GM06990 (cell line): ENCODE results near the gene OR8G5.
"Not testable (repeated sequence)": the region's sequence is repeated elsewhere in the genome, so short reads cannot be mapped to it uniquely, and the experiment has no call there.

Experiments used
- DNase-seq: peaks from one replicate; pipeline ENCODE4 v3.0.0-alpha.2; 2011; ENCODE audit not compliant: insufficient read length; ENCODE audit errors: extremely low read depth
- H3K27me3 ChIP-seq: replicated peaks from 2 replicates; pipeline ENCODE4 v1.6.0; 2011; ENCODE audit warnings: low read length; ENCODE audit not compliant: control insufficient read depth, insufficient read depth
- H3K36me3 ChIP-seq: 2 replicates; pipeline ENCODE4 v1.5.1; 2011; ENCODE audit warnings: low read length; ENCODE audit not compliant: control insufficient read depth, insufficient read depth
- H3K4me3 ChIP-seq: replicated peaks from 2 replicates; pipeline ENCODE4 v1.5.1; 2011; ENCODE audit warnings: low read depth, mild to moderate bottlenecking, control low read depth, low read length
- TF ChIP-seq, protein P1 (sequence below): IDR thresholded peaks from 2 replicates; pipeline ENCODE4 v1.5.1; 2011; ENCODE audit warnings: low read length, control low read depth, mild to moderate bottlenecking, inconsistent platforms; ENCODE audit not compliant: insufficient read depth, poor library complexity, severe bottlenecking

Gene OR8G5

DNA sequence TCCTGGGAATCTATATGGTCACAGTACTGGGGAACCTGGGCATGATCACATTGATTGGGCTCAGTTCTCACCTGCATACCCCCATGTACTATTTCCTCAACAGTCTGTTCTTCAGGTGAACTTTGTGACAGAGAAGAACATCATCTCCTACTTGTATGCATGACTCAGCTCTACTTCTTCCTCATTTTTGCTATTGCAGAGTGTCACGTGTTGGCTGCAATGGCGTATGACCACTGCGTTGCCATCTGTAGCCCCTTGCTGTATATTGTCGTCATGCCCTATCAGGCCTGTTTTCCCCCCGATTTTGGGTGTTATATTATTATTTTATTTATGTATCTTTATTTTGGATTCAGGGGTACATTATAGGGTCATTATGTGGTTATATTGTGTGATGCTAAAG is 17.7 kb upstream of the OR8G5 start:
- no peak for DNase-seq
- Histone ChIP-seq H3K4me3 (no peak overlapping the region), H3K36me3 (no peaks in the 10 kb centered on the region), H3K27me3 (no peaks in the 10 kb centered on the region)
- TF ChIP-seq, protein P1, sequence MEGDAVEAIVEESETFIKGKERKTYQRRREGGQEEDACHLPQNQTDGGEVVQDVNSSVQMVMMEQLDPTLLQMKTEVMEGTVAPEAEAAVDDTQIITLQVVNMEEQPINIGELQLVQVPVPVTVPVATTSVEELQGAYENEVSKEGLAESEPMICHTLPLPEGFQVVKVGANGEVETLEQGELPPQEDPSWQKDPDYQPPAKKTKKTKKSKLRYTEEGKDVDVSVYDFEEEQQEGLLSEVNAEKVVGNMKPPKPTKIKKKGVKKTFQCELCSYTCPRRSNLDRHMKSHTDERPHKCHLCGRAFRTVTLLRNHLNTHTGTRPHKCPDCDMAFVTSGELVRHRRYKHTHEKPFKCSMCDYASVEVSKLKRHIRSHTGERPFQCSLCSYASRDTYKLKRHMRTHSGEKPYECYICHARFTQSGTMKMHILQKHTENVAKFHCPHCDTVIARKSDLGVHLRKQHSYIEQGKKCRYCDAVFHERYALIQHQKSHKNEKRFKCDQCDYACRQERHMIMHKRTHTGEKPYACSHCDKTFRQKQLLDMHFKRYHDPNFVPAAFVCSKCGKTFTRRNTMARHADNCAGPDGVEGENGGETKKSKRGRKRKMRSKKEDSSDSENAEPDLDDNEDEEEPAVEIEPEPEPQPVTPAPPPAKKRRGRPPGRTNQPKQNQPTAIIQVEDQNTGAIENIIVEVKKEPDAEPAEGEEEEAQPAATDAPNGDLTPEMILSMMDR, result no peak

DNA sequence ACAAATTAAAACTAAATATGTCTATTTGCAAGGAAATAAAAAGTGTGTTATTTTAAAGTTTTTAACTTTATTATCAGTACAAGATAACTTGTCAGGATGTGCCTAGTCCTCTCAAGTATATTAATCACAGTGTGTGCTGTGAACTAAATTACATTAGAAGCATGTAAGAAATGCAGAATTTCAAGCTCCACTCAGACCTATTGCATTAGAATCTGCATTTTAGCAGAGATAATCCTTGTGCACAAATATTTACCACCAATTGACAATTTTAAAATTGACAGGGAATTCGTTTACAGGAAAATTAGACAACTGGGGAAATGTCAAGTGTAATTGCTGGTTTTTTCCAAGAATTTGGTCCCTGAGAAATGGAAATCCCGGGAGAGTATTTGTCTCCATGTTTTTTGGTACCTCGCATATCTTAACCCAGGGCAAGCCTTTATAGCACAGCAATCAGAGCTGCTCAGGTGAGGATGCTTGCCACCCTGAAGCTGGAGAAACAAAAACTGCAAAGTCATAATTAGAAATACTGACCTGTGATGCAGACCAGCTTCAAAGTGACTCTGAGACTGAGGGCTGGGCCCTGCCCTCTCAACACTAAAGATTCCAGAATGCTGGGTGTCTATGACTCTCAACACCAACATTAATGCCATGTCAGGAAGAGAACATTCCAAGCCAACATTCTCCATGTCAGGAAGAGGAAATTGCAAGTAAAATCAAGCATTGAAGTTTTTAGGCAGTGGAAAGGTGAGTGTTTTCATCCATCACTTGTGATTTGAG is 15.4 kb upstream of the OR8G5 start, which contains the start of gene OR8G1:
Gene OR8G1, plus strand, starts transcription at position 475 of the 777 bp plus-strand sequence. CDS start 8,581 bp downstream, outside the sequence.
- DNase-seq, result no peak
- Histone ChIP-seq H3K4me3 (no peak within 1 kb of the TSS), H3K36me3 (no peaks in the 10 kb centered on the region), H3K27me3 (no peaks in the 10 kb centered on the region)
- TF ChIP-seq, protein P1, result no peak

DNA sequence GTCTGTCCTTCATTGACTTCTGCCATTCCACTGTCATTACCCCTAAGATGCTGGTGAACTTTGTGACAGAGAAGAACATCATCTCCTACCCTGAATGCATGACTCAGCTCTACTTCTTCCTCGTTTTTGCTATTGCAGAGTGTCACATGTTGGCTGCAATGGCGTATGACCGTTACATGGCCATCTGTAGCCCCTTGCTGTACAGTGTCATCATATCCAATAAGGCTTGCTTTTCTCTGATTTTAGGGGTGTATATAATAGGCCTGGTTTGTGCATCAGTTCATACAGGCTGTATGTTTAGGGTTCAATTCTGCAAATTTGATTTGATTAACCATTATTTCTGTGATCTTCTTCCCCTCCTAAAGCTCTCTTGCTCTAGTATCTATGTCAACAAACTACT is 6.3 kb upstream of the OR8G5 start:
- not testable (repeated sequence) for DNase-seq, H3K27me3 ChIP-seq

DNA sequence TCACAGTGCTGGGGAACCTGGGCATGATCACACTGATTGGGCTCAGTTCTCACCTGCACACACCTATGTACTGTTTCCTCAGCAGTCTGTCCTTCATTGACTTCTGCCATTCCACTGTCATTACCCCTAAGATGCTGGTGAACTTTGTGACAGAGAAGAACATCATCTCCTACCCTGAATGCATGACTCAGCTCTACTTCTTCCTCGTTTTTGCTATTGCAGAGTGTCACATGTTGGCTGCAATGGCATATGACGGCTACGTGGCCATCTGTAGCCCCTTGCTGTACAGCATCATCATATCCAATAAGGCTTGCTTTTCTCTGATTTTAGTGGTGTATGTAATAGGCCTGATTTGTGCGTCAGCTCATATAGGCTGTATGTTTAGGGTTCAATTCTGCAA is 8.9 kb downstream of the OR8G5 start:
- H3K36me3 ChIP-seq, result not testable (repeated sequence)

More for the DNA sequence above, 6.3 kb upstream of the OR8G5 start:
- not testable (repeated sequence) for H3K36me3 ChIP-seq, H3K4me3 ChIP-seq

DNA sequence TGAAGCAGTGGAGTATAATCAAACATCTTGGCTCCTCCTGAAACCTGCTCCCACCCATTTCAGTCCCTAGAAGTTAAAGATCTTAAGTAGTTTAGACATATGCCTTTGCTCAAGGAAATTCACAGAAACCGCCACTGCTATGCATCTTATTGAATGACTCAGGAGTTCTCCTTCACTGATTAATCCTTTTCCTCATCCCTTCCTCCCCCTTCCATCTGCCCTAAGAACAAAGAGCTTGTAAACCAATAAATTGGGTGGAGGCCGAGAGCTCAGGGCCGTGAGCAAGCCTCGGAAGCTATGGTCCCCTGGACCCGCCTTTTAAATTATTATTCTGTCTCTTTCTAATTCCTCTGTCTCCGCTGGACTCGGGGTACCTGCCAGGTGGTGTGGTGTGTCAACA is 14.7 kb downstream of the OR8G5 start:
- not testable (repeated sequence) for DNase-seq, H3K36me3 ChIP-seq, H3K27me3 ChIP-seq, H3K4me3 ChIP-seq

More for the DNA sequence above, 8.9 kb downstream of the OR8G5 start:
- not testable (repeated sequence) for H3K4me3 ChIP-seq, DNase-seq, H3K27me3 ChIP-seq

DNA sequence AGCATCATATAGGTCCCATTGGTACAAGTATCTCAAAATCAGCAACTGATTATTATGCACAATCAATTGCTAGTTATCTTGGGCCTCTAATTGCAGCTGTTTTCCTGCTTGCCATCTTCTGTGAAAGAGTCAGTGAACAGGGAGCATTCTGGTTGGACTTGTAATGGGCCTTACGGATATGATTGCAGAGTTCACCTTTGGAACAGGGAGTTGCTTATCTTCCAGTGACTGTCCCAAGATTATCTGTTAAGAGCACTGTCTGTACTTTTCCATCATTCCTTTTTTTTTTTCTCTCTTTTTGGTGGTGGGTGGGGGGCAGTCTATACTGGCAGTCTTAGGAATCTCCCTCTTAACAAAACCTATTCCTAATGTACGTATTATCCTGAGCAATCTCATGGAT is 17.8 kb downstream of the OR8G5 start:
- Histone ChIP-seq H3K4me3 (no peak overlapping the region), H3K36me3 (no peaks in the 10 kb centered on the region), H3K27me3 (no peaks in the 10 kb centered on the region; the same call in 1 of the 2 replicates)
- TF ChIP-seq, protein P1, result no peak
- no peak for DNase-seq

DNA sequence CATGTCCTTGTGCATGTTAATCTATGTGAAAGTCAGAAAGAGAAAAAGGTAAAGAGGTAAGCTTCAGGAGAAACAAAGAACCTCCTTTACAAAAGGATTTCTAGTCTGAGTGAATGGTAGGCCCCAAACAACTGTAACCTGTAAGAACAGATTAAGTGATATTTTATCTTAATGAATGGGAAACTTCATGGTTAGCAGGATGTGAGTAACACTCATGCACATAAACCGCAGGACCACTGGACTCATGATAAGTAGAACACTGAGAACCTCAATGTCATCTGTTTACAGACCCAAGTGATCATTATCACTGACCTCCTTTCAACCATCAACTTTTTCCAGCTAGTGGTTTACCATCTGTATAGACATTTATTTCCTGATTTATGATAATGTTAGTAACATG is 19.9 kb downstream of the OR8G5 start:
- Histone ChIP-seq H3K36me3 (no peaks in the 10 kb centered on the region), H3K4me3 (no peak overlapping the region), H3K27me3 (no peaks in the 10 kb centered on the region; the same call in 1 of the 2 replicates)
- TF ChIP-seq, protein P1, result no peak
- no peak for DNase-seq
